ENCODE measurements around the gene CELSR1.
A peak's percentile ranks its signal among the peaks of the same experiment; 100 is the strongest.

CELSR1 gene

DNA sequence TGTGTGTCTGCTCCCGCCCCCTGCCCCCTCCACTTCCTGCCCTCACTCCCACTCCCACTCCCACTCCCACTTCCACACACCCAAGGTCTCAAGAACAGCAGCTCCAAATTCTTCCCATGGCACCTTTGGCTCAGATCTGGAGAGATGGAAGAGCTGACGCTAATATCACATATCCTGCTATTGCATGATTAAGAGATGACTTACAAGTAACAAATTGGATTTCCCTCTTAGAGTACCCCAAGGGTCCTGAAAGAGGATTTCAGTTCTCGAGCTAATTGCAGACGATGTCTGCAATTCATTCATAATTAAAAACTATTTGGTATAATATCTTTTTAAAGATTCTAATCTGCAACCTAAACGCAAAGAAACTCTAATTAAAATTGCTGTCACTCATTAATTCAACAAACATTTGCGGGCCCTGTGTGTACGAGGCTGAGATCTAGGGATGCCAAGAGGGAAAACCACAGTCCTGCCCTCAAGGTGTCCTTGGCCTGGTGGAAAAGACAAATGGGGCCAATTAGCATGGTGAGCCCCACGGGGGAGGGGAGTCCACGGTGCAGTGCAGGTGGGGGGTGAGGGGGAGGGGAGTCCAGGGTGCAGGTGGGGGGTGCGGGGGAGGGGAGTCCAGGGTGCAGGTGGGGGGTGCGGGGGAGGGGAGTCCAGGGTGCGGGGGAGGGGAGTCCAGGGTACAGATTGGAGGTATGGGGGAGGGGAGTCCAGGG, 50.3 kb downstream of the CELSR1 start:
- no peak for DNase-seq (ENCODE audit: low read depth)
- TF ChIP-seq CTCF (conservative IDR thresholded peaks at IDR 0.05; ENCODE audit: control insufficient read depth, insufficient read depth, low read depth, low read length): no peak
- no peak overlapping the region for H3K4me3 ChIP-seq (ENCODE audit: control insufficient read depth, low read depth, low read length)

GRCh38 chr22:46484861-46485595, 52.4 kb downstream of the CELSR1 start:
- no peak for TF ChIP-seq CTCF (conservative IDR thresholded peaks at IDR 0.05; ENCODE audit: control insufficient read depth, insufficient read depth, low read depth, low read length)
- peak; percentile 19 for DNase-seq (ENCODE audit: low read depth)
- no peak overlapping the region for H3K4me3 ChIP-seq (ENCODE audit: control insufficient read depth, low read depth, low read length)

- no peak for DNase-seq (ENCODE audit: low read depth)
- no peak for TF ChIP-seq CTCF (conservative IDR thresholded peaks at IDR 0.05; ENCODE audit: control insufficient read depth, insufficient read depth, low read depth, low read length)
- H3K4me3 ChIP-seq (ENCODE audit: control insufficient read depth, low read depth, low read length): no peak overlapping the region
These were observed 53.1 kb downstream of the CELSR1 start for GRCh38 chr22:46484156-46484860.

DNA sequence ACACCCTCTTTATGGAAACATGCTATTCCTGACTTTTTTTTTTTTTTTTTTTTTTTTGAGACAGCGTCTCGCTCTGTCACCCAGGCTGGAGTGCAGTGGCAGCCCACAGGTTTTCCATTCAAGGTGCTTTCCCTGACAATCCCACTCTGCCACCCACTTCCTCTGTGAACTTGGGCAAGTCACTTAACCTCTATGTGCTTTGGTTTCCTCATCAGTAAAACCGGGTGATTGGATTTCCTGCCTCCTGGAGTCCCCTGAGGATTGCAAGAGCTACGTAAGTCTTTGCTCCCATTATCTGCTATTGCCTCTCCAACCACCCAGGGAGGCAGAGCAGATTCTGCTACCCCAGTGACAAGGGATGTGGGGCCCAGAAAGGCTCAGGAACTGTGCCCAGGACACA, 54.1 kb downstream of the CELSR1 start:
- DNase-seq (ENCODE audit: low read depth): no peak
- no peak overlapping the region for H3K4me3 ChIP-seq (ENCODE audit: control insufficient read depth, low read depth, low read length)
- no peak for TF ChIP-seq CTCF (conservative IDR thresholded peaks at IDR 0.05; ENCODE audit: control insufficient read depth, insufficient read depth, low read depth, low read length)

DNA sequence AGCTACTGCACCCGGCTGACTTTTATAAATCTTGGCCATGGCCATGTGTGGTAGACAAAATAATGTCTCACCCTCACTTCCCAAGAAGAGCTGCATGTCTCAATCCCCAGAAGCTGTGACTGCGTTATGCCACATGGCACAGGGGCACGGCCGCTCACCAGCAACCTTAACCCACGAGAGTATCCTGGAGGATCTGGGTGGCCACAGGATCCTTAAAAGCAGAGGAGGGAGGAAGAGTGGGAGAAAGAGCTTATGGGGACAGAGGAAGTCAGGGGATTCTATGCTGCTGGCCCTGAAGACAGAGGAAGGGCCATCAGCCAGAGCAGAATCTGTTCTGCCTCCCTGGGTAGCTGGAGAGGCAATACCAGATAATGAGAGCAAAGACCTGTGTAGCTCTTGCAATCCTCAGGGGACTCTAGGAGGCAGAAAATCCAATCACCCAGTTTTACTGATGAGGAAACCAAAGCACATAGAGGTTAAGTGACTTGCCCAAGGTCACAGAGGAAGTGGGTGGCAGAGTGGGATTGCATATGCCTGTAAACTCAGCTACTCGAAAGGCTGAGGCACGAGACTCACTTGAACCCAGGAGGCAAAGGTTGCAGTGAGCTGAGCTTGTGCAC, 55.3 kb downstream of the CELSR1 start:
- no peak for DNase-seq (ENCODE audit: low read depth)
- TF ChIP-seq CTCF (conservative IDR thresholded peaks at IDR 0.05; ENCODE audit: control insufficient read depth, insufficient read depth, low read depth, low read length): no peak
- H3K4me3 ChIP-seq (ENCODE audit: control insufficient read depth, low read depth, low read length): no peak overlapping the region

- no peak overlapping the region for H3K4me3 ChIP-seq (ENCODE audit: control insufficient read depth, low read depth, low read length)
- DNase-seq (ENCODE audit: low read depth): no peak
These were observed 56.0 kb downstream of the CELSR1 start for GRCh38 chr22:46481386-46481785.

More at GRCh38 chr22:46481386-46481785, 56.0 kb downstream of the CELSR1 start:
- TF ChIP-seq CTCF (conservative IDR thresholded peaks at IDR 0.05; ENCODE audit: control insufficient read depth, insufficient read depth, low read depth, low read length): no peak
